Measurements from ENCODE around the gene PILRA.
"Not testable (repeated sequence)": the region's sequence is repeated elsewhere in the genome, so short reads cannot be mapped to it uniquely, and the experiment has no call there.

The PILRA gene

DNA sequence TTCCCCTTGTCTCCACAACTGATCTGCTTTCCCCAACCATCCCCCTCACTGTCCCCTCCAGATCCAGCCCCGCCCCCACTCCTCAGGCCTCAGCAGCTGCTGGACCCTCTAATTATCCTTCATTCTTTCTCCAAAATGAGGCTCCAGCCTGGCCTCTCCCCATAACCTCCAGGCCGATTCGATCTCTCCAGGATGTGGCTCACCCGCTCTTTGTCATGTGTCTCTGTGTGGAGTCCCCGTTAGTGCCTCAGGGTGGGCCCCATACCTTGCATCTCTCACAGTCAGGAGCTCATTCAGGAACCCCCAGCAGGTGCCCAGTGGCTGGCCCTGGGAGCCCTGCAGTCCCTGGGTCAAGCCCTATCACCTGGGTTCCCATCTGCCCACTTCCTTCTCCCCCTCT lies 1.3 kb downstream of the PILRA start:
- no peak overlapping the region for H3K4me3 ChIP-seq (ENCODE audit: low read length)
- no peaks in the 10 kb centered on the region for H3K9me3 ChIP-seq (ENCODE audit: low read length)
- no peak overlapping the region for H2AFZ ChIP-seq (ENCODE audit: low read depth, low read length)
- H3K27me3 ChIP-seq (ENCODE audit: insufficient read depth, low read length) = no peaks in the 10 kb centered on the region
- peaks cover 13% of the 10 kb centered on the region for H3K4me1 ChIP-seq (ENCODE audit: insufficient read depth, low read length)
- no peaks in the 10 kb centered on the region for H3K36me3 ChIP-seq (ENCODE audit: insufficient read depth, low read length)

DNA sequence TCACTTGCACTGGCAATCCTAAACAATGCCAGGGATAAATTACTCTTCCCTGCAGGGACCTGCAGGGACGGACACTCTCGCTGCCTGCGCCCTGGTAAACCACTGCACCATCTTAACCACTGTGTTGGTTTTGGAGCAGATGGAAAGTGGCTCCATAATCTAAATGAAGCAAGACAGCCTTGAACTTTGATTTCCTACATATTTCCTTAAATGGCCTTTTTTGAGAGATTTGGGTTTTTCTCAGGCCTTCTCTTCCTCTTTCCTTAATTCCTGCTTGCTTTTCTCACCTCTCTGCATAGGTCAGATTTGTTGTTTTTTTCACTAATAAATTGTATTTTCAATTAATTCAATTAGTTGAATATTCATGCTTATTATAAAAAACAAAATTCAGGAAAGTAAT lies 2.8 kb downstream of the PILRA start:
- peaks cover 10% of the 10 kb centered on the region for H3K4me1 ChIP-seq (ENCODE audit: insufficient read depth, low read length)
- no peak overlapping the region for H2AFZ ChIP-seq (ENCODE audit: low read depth, low read length)
- no peaks in the 10 kb centered on the region for H3K27me3 ChIP-seq (ENCODE audit: insufficient read depth, low read length)
- H3K36me3 ChIP-seq (ENCODE audit: insufficient read depth, low read length) = no peaks in the 10 kb centered on the region
- no peaks in the 10 kb centered on the region for H3K9me3 ChIP-seq (ENCODE audit: low read length)
- H3K4me3 ChIP-seq (ENCODE audit: low read length) = no peak overlapping the region

DNA sequence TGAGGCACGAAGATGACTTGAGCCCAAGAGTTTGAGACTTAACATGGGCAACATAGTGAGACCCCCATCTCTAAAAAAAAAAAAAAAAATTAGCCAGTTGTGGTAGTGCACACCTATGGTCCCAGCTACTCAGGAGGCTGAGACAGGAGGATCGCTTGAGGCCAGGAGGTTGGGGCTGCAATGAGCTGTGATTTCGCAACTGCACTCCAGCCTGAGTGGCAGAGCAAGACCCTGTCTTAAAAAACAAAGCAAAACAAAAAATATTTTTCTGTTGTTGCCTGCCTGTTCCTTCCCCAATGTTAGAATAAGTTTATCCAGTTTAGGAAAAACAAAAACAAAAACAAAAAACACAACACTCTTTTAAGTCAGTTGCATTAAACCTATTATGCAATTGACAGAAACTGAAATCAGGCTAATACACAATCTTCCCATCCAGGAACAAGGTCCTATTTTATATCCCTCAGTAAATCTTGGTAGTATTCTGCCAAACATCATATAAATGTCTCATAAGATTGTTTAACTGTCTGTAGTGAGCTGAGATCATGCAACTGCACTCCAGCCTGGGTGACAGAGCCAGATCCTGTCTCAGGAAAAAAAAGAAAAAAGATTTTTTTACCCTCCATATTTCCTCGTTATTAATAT lies 4.9 kb downstream of the PILRA start:
- no peak overlapping the region for H3K4me3 ChIP-seq (ENCODE audit: low read length)
- no peak overlapping the region for H2AFZ ChIP-seq (ENCODE audit: low read depth, low read length)
- no peaks in the 10 kb centered on the region for H3K27me3 ChIP-seq (ENCODE audit: insufficient read depth, low read length)
- H3K4me1 ChIP-seq (ENCODE audit: insufficient read depth, low read length) = peaks cover 5% of the 10 kb centered on the region
- no peaks in the 10 kb centered on the region for H3K36me3 ChIP-seq (ENCODE audit: insufficient read depth, low read length)
- no peaks in the 10 kb centered on the region for H3K9me3 ChIP-seq (ENCODE audit: low read length)

DNA sequence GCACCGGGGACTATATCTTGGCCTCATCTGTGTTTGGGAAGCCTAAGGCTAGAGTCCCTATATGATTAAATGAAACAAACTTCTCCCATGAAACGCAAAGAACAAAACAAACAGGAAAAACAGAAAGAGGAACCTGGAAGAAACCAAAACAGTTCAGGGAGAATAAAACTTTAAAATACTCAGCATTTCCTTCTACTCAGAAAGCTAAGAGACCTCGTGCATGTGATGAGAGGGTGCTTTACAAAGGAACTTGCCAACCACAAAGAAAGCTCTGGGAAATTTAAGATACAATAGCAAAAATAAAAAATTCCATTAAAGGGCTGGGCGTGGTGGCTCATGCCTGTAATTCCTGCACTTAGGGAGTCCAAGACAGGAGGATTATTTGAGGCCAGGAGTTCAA lies 6.9 kb downstream of the PILRA start:
- no peaks in the 10 kb centered on the region for H3K27me3 ChIP-seq (ENCODE audit: insufficient read depth, low read length)
- H3K36me3 ChIP-seq (ENCODE audit: insufficient read depth, low read length) = no peaks in the 10 kb centered on the region
- H3K9me3 ChIP-seq (ENCODE audit: low read length) = no peaks in the 10 kb centered on the region
- no peaks in the 10 kb centered on the region for H3K4me1 ChIP-seq (ENCODE audit: insufficient read depth, low read length)
- no peak overlapping the region for H3K4me3 ChIP-seq (ENCODE audit: low read length)
- no peak overlapping the region for H2AFZ ChIP-seq (ENCODE audit: low read depth, low read length)

DNA sequence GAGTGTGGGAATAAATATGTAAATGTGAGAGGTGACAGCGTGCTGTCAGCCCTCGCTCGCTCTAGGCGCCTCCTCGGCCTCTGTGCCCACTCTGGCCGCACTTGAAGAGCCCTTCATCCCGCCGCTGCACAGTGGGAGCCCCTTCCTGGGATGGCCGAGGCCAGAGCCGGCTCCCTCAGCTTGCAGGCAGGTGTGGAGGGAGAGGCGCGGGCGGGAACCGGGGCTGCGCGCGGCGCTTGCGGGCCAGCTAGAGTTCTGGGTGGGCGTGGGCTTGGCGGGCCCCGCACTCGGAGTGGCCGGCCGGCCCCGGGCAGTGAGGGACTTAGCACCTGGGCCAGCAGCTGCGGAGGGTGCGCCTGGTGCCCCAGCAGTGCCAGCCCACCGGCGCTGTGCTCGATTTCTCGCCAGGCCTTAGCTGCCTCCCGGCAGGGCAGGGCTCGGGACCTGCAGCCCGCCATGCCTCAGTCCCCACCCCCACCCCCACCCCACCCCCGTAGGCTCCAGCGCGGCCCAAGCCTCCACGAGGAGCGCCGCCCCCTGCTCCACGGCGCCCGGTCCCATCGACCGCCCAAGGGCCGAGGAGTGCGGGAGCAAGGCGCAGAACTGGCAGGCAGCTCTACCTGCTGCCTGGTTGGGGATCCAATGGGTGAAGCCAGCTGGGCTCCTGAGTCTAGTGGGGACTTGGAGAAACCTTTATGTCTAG lies 8.4 kb downstream of the PILRA start:
- not testable (repeated sequence) for H3K4me3 ChIP-seq (ENCODE audit: low read length); H2AFZ ChIP-seq (ENCODE audit: low read depth, low read length); H3K4me1 ChIP-seq (ENCODE audit: insufficient read depth, low read length); H3K36me3 ChIP-seq (ENCODE audit: insufficient read depth, low read length); H3K27me3 ChIP-seq (ENCODE audit: insufficient read depth, low read length); H3K9me3 ChIP-seq (ENCODE audit: low read length)

DNA sequence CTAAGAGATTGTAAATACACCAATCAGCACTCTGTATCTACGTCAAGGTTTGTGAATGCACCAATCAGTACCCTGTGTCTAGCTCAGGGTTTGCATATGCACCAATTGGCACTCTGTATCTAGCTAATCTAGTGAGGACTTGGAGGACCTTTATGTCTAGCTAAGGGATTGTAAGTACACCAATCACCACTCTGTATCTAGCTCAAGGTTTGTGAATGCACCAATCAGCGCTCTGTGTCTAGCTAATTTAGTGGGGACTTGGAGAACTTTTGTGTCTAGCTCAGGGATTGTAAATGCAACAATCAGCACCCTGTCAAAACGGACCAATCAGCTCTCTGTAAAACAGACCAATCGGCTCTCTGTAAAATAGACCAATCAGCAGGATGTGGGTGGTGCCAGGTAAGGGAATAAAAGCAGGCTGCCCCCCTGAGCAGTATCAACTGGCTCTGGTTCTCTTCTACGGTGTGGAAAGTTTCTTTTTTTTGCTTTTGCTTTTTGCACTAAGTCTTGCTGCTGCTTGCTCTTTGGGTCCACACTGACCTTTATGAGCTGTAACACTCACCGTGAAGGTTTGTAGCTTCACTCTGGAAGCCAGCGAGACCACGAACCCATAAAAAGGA lies 9.1 kb downstream of the PILRA start:
- not testable (repeated sequence) for H2AFZ ChIP-seq (ENCODE audit: low read depth, low read length); H3K36me3 ChIP-seq (ENCODE audit: insufficient read depth, low read length); H3K4me3 ChIP-seq (ENCODE audit: low read length); H3K4me1 ChIP-seq (ENCODE audit: insufficient read depth, low read length); H3K9me3 ChIP-seq (ENCODE audit: low read length); H3K27me3 ChIP-seq (ENCODE audit: insufficient read depth, low read length)

DNA sequence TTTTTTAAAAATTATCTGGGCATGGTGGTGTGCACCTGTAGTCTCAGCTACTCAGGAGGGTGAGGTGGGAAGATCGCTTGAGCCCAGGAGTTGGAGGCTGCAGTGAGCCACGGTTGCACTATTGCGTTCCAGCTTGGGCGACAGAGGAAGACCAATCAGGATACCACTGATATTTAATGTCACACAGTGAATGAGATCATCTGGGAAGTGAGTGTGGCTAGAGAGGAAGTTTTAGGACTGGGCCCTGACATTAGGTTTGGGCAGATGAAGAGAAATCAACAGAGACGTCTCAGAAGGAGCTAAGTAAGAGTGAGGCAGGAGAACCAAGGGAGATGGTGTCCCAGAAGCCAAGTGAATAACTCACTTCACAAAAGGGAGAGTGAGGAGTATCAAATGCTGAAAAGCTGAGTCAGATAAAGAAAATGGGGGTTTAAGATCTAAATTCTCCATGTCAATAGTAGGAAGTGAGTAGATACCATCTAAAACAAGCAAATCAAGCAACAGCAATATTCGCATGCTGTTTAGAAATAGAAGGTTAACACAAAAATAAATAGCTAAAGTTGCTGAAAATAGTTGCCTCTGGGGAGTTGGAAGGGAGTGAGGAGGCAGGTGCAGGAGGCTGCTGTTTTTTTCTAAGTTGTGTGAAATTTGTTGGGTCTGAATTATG lies 11.5 kb downstream of the PILRA start:
- no peak overlapping the region for H2AFZ ChIP-seq (ENCODE audit: low read depth, low read length)
- no peak overlapping the region for H3K4me3 ChIP-seq (ENCODE audit: low read length)
- no peaks in the 10 kb centered on the region for H3K4me1 ChIP-seq (ENCODE audit: insufficient read depth, low read length)
- no peaks in the 10 kb centered on the region for H3K36me3 ChIP-seq (ENCODE audit: insufficient read depth, low read length)
- H3K27me3 ChIP-seq (ENCODE audit: insufficient read depth, low read length) = no peaks in the 10 kb centered on the region
- no peaks in the 10 kb centered on the region for H3K9me3 ChIP-seq (ENCODE audit: low read length)

DNA sequence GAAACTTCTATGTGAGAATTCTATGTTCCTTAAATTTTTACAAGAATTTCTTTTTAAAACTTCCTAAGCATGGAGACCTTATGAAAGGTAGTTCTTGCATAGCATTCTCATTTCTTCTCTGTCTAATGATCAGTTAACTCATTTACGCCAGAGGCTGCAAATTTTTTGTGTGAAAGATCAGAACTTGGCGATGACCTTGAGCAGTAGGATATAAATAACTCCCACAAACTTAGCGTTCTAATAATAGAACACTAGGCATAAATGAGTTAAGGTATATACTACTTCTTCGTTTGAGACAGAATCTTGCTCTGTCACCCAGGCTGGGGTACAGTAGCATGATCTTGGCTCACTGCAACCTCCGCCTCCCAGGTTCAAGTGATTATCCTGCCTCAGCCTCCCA lies 13.7 kb downstream of the PILRA start:
- Histone ChIP-seq H3K4me3 (ENCODE audit: low read length) (no peak overlapping the region), H3K36me3 (ENCODE audit: insufficient read depth, low read length) (no peaks in the 10 kb centered on the region), H3K4me1 (ENCODE audit: insufficient read depth, low read length) (no peaks in the 10 kb centered on the region), H3K9me3 (ENCODE audit: low read length) (no peaks in the 10 kb centered on the region), H2AFZ (ENCODE audit: low read depth, low read length) (no peak overlapping the region), H3K27me3 (ENCODE audit: insufficient read depth, low read length) (no peaks in the 10 kb centered on the region)

DNA sequence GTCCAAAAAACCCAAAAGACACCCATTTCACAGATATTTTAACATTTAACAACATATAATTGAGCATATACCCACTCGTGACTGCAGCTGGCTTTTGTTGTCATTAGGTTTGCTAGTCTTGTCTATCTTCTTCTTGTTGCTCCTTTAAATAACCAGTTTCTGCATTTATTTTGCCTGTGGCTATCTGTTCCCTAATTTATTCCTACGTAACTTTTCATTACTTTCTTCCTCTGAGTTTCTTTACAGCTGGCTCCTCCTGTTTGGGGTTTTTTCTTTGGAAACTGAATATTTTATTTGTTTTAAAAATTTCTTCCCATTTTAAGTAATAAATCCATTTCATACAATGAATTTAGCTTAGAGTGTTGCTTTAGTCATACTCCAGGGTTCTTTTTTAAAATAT lies 14.4 kb downstream of the PILRA start:
- Histone ChIP-seq H2AFZ (ENCODE audit: low read depth, low read length) (no peak overlapping the region), H3K36me3 (ENCODE audit: insufficient read depth, low read length) (no peaks in the 10 kb centered on the region), H3K27me3 (ENCODE audit: insufficient read depth, low read length) (no peaks in the 10 kb centered on the region), H3K9me3 (ENCODE audit: low read length) (no peaks in the 10 kb centered on the region), H3K4me1 (ENCODE audit: insufficient read depth, low read length) (no peaks in the 10 kb centered on the region), H3K4me3 (ENCODE audit: low read length) (no peak overlapping the region)

DNA sequence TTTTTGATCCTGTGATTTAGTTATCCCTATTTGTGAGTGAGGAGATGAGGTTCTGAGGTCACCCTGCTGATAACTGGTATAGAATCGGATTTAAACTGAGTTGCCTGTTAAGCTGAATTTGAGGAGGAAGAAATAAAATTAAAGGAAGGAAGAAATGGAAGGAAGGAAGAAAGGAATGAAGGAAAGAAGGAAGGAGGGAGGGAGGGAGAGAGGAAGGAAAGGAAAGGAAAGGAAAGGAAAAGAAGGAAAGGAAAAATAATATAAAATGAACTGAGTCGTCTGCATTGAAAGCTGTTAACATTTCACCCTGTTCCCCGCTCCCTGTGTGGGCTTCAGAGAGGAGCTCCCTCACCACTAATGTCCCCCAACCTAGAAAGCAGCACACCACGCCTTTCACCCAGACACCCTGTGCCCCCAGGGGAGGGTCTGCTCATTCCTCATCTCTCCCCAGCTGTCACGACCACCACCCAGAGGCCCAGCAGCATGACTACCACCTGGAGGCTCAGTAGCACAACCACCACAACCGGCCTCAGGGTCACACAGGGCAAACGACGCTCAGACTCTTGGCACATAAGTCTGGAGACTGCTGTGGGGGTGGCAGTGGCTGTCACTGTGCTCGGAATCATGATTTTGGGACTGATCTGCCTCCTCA lies 16.3 kb downstream of the PILRA start:
- H3K27me3 ChIP-seq (ENCODE audit: insufficient read depth, low read length) = no peaks in the 10 kb centered on the region
- H3K4me3 ChIP-seq (ENCODE audit: low read length) = no peak overlapping the region
- no peaks in the 10 kb centered on the region for H3K4me1 ChIP-seq (ENCODE audit: insufficient read depth, low read length)
- no peaks in the 10 kb centered on the region for H3K9me3 ChIP-seq (ENCODE audit: low read length)
- H3K36me3 ChIP-seq (ENCODE audit: insufficient read depth, low read length) = no peaks in the 10 kb centered on the region
- no peak overlapping the region for H2AFZ ChIP-seq (ENCODE audit: low read depth, low read length)

DNA sequence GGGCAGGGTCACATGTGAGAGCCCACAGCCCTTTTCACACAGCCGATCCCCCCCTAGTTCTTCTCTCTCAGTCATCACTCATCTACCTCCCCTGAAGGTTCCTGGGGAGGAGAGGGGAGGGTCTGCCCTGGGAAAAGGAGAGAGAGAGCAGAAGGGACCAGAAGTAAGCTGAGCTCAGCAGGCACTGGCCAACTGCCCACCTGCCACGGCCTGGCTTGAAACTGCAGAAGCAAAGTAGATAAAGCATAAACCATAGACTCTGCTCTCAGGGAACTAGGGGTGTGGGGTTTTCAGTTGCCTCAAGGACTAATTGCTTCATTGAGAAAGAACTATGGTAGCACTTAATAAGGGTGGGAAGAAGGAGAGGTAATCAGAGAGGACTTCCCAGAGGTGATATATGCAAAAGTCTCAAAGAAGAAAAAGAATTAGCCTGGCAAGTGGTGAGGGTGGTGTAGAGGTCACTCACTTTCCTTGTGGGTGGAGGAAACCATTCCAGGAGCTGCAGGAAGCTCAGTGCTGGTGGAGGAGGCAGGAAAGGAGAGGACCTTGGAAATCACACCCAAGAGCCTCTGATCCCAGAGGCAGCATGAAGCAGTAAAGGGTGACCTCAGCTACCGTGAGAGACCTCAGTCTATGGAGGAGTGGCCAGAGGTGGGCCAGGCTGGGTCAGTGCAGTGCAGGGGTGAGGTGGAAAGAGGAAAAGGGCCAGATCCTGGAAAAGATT lies 17.2 kb downstream of the PILRA start:
- no peaks in the 10 kb centered on the region for H3K36me3 ChIP-seq (ENCODE audit: insufficient read depth, low read length)
- no peaks in the 10 kb centered on the region for H3K27me3 ChIP-seq (ENCODE audit: insufficient read depth, low read length)

DNA sequence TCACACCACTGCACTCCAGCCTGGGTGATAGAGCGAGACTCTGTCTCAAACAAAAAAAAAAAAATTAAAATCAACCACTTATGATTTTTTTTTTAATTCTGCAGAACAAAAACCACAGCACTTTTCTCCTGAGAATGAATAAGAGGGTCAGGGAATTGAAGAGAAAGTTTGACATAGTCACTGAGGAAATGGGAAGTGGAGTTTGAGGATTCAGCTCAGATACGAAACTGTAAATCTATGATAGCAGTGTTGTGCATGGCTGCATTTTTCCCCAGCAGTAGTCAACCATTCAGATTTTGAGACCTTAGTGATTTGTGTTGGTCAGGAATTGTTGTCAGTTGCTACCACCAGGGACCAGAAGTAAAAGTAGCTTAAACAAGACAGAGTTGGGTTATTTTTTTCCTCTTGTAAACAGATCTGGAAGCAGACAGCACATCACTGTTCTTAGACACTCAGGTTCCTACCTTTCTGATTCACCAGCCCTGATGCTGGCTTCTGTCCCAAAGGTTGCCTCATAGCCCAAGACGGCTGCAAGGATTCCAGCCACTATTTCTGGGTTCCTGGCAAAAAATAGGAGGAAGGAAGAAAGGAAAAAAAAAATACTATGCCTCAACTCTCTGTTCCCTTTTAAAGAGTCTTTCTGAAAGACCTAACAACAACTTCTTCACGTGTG lies 20.1 kb downstream of the PILRA start:
- Histone ChIP-seq H3K4me3 (ENCODE audit: low read length) (no peak overlapping the region), H3K9me3 (ENCODE audit: low read length) (no peaks in the 10 kb centered on the region), H3K36me3 (ENCODE audit: insufficient read depth, low read length) (no peaks in the 10 kb centered on the region), H3K4me1 (ENCODE audit: insufficient read depth, low read length) (peaks cover 6% of the 10 kb centered on the region), H2AFZ (ENCODE audit: low read depth, low read length) (no peak overlapping the region), H3K27me3 (ENCODE audit: insufficient read depth, low read length) (no peaks in the 10 kb centered on the region)

More for the DNA sequence above, 17.2 kb downstream of the PILRA start:
- H3K9me3 ChIP-seq (ENCODE audit: low read length) = no peaks in the 10 kb centered on the region
- H3K4me3 ChIP-seq (ENCODE audit: low read length) = no peak overlapping the region
- H3K4me1 ChIP-seq (ENCODE audit: insufficient read depth, low read length) = no peaks in the 10 kb centered on the region
- no peak overlapping the region for H2AFZ ChIP-seq (ENCODE audit: low read depth, low read length)

Data from neuron (in vitro differentiated cells).